ENCODE data around the gene ZNF280C.

Gene ZNF280C

DNA sequence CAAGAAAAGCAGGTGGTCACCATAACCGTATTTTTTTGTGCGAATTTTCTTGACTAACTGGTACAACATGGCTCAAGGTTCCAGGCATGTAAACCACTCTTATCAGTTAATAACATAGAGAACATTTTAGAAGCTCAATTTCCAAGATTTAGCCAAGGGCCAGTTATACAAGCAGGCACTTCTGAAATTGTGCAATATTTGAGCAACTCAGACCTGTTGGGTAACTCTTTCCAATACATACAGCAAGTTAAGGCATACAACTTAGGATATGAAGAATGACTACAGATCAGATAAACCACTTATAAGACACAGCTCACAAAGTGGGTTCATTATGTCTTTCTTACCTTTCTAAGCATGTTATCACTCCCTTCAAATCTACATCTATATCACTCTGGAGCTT lies 43.9 kb downstream of the ZNF280C start:
- Histone ChIP-seq H3K79me2 (ENCODE audit: insufficient read depth, low read length) (no peaks in the 10 kb centered on the region), H3K9me2 (ENCODE audit: low read depth, low read length) (no peaks in the 10 kb centered on the region), H2AFZ (ENCODE audit: low read length) (no peak overlapping the region), H4K20me1 (ENCODE audit: insufficient read depth, low read length) (no peaks in the 10 kb centered on the region), H3K27me3 (ENCODE audit: insufficient read depth, low read length) (no peaks in the 10 kb centered on the region), H3K4me2 (ENCODE audit: low read length) (no peak overlapping the region), H3K9ac (ENCODE audit: low read length) (no peak overlapping the region), H3K36me3 (ENCODE audit: insufficient read depth, low read length) (peaks cover 52% of the 10 kb centered on the region), H3F3A (ENCODE audit: insufficient read depth, low read length) (no peaks in the 10 kb centered on the region), H3K27ac (ENCODE audit: low read depth, low read length, poor library complexity, severe bottlenecking) (no peak overlapping the region), H3K4me3 (ENCODE audit: low read depth, low read length, poor library complexity, severe bottlenecking) (no peak overlapping the region), H3K4me1 (ENCODE audit: insufficient read depth, low read length, severe bottlenecking) (no peaks in the 10 kb centered on the region), H3K9me3 (ENCODE audit: low read length) (no peaks in the 10 kb centered on the region)
- TF ChIP-seq, protein P1, sequence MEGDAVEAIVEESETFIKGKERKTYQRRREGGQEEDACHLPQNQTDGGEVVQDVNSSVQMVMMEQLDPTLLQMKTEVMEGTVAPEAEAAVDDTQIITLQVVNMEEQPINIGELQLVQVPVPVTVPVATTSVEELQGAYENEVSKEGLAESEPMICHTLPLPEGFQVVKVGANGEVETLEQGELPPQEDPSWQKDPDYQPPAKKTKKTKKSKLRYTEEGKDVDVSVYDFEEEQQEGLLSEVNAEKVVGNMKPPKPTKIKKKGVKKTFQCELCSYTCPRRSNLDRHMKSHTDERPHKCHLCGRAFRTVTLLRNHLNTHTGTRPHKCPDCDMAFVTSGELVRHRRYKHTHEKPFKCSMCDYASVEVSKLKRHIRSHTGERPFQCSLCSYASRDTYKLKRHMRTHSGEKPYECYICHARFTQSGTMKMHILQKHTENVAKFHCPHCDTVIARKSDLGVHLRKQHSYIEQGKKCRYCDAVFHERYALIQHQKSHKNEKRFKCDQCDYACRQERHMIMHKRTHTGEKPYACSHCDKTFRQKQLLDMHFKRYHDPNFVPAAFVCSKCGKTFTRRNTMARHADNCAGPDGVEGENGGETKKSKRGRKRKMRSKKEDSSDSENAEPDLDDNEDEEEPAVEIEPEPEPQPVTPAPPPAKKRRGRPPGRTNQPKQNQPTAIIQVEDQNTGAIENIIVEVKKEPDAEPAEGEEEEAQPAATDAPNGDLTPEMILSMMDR (IDR thresholded peaks at IDR 0.05; ENCODE audit: low read length): no peak
- TF ChIP-seq EZH2 (IDR thresholded peaks at IDR 0.05; ENCODE audit: borderline replicate concordance, low read length): no peak

DNA sequence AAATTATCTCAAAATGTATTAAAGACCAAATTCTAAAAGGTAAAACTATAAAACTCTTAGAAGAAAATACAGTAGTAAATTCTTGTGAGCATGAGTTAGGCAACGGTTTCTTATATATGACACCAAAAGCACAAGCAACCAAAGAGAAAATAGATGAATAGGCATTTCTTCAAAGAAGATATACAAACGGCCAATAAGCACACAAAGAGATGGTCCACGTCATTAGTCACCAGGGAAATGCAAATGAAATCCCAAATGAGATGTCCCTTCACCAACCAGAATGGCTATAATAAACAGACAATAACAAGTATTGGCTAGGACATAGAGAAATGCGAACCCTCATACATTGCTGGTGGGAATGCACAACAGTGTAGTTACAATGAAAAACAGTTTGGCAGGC lies 52.4 kb downstream of the ZNF280C start:
- H4K20me1 ChIP-seq (ENCODE audit: insufficient read depth, low read length): no peaks in the 10 kb centered on the region
- peaks cover 69% of the 10 kb centered on the region for H3K36me3 ChIP-seq (ENCODE audit: insufficient read depth, low read length)
- H3K9me2 ChIP-seq (ENCODE audit: low read depth, low read length): no peaks in the 10 kb centered on the region
- H3K27ac ChIP-seq (ENCODE audit: low read depth, low read length, poor library complexity, severe bottlenecking): no peak overlapping the region
- H3K4me2 ChIP-seq (ENCODE audit: low read length): no peak overlapping the region
- H3K4me1 ChIP-seq (ENCODE audit: insufficient read depth, low read length, severe bottlenecking): no peaks in the 10 kb centered on the region
- H3K27me3 ChIP-seq (ENCODE audit: insufficient read depth, low read length): no peaks in the 10 kb centered on the region
- no peaks in the 10 kb centered on the region for H3K79me2 ChIP-seq (ENCODE audit: insufficient read depth, low read length)
- H3K9ac ChIP-seq (ENCODE audit: low read length): no peak overlapping the region
- no peaks in the 10 kb centered on the region for H3F3A ChIP-seq (ENCODE audit: insufficient read depth, low read length)
- TF ChIP-seq EZH2 (IDR thresholded peaks at IDR 0.05; ENCODE audit: borderline replicate concordance, low read length): no peak
- TF ChIP-seq, protein P1 (IDR thresholded peaks at IDR 0.05; ENCODE audit: low read length): no peak
- H2AFZ ChIP-seq (ENCODE audit: low read length): no peak overlapping the region
- no peaks in the 10 kb centered on the region for H3K9me3 ChIP-seq (ENCODE audit: low read length)
- no peak overlapping the region for H3K4me3 ChIP-seq (ENCODE audit: low read depth, low read length, poor library complexity, severe bottlenecking)

DNA sequence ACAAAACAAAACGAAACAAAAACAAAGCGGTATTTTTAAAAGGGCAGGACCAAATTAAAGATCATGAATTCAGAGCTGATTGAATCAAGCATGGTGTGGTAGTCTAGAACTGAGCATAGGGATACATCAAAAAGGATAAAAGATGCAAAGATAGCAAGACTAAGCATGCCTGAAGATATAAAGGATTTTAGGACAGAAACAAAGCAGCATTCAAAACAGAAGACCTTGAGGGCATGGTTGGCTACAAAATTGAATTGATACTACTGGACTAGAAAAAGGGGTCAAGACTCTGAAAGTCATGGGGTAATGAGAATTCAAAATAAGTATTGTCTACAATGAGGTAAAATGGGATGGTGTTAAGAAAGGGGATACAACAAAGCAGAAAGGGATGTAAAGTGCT lies 55.3 kb downstream of the ZNF280C start:
- Histone ChIP-seq H2AFZ (ENCODE audit: low read length) (no peak overlapping the region), H3K4me2 (ENCODE audit: low read length) (no peak overlapping the region), H3K27me3 (ENCODE audit: insufficient read depth, low read length) (no peaks in the 10 kb centered on the region), H3F3A (ENCODE audit: insufficient read depth, low read length) (no peaks in the 10 kb centered on the region), H3K79me2 (ENCODE audit: insufficient read depth, low read length) (no peaks in the 10 kb centered on the region), H3K36me3 (ENCODE audit: insufficient read depth, low read length) (peaks cover 71% of the 10 kb centered on the region), H3K9ac (ENCODE audit: low read length) (no peak overlapping the region), H3K9me3 (ENCODE audit: low read length) (no peaks in the 10 kb centered on the region), H3K4me3 (ENCODE audit: low read depth, low read length, poor library complexity, severe bottlenecking) (no peak overlapping the region), H3K27ac (ENCODE audit: low read depth, low read length, poor library complexity, severe bottlenecking) (no peak overlapping the region), H3K9me2 (ENCODE audit: low read depth, low read length) (no peaks in the 10 kb centered on the region), H3K4me1 (ENCODE audit: insufficient read depth, low read length, severe bottlenecking) (no peaks in the 10 kb centered on the region), H4K20me1 (ENCODE audit: insufficient read depth, low read length) (no peaks in the 10 kb centered on the region)
- no peak for TF ChIP-seq EZH2 (IDR thresholded peaks at IDR 0.05; ENCODE audit: borderline replicate concordance, low read length)
- TF ChIP-seq, protein P1 (IDR thresholded peaks at IDR 0.05; ENCODE audit: low read length): no peak
